SU-DHL-6 (cell line): Measurements from ENCODE around the gene GALNT16.

Experiments
- H2AFZ ChIP-seq: fragments of 200-600 bp; sonication (generic); 2 replicates; pipeline ENCODE4 v1.6.1; 2014; ENCODE audit warnings: low read depth, mild to moderate bottlenecking, moderate library complexity, mixed read lengths, antibody characterized with exemption, low read length; ENCODE audit not compliant: severe bottlenecking
- H3F3A ChIP-seq: fragments of 200-600 bp; shearing (Covaris generic); 2 replicates; pipeline ENCODE4 v1.6.0; 2016; ENCODE audit warnings: antibody characterized with exemption, mild to moderate bottlenecking; ENCODE audit not compliant: insufficient read depth
- H3K27ac ChIP-seq: fragments of 200-600 bp; sonication (generic); 2 replicates; pipeline ENCODE4 v1.5.1; 2016; ENCODE audit warnings: low read depth, mild to moderate bottlenecking, low read length, moderate library complexity, mixed read lengths
- H3K27me3 ChIP-seq: fragments of 200-600 bp; sonication (generic), shearing (Covaris generic); 2 replicates; pipeline ENCODE4 v1.6.0; 2014; ENCODE audit warnings: mild to moderate bottlenecking, low read length
- H3K36me3 ChIP-seq: fragments of 200-600 bp; sonication (generic); 2 replicates; pipeline ENCODE4 v1.6.1; 2014; ENCODE audit warnings: mild to moderate bottlenecking, low read length, mixed read lengths
- H3K4me2 ChIP-seq: fragments of 300-600, 200-600 bp; shearing (Covaris generic), sonication (generic); 2 replicates; pipeline ENCODE4 v1.6.0; 2014; ENCODE audit warnings: low read length, low read depth, mild to moderate bottlenecking; ENCODE audit not compliant: poor library complexity, severe bottlenecking
- H3K4me3 ChIP-seq: fragments of 200-600 bp; sonication (generic); 2 replicates; pipeline ENCODE4 v1.5.1; 2014; ENCODE audit warnings: antibody characterized with exemption, low read length, mild to moderate bottlenecking, mixed read lengths; ENCODE audit not compliant: insufficient read depth, poor library complexity, severe bottlenecking
- H3K79me2 ChIP-seq: fragments of 200-600 bp; sonication (generic); 2 replicates; pipeline ENCODE4 v1.6.1; 2014; ENCODE audit warnings: mild to moderate bottlenecking, low read length, moderate library complexity; ENCODE audit not compliant: insufficient read depth
- H3K9ac ChIP-seq: fragments of 200-600 bp; sonication (generic); 2 replicates; pipeline ENCODE4 v1.7.0; 2014; ENCODE audit warnings: mild to moderate bottlenecking, low read length
- H3K9me2 ChIP-seq: fragments of 200-600 bp; sonication (generic); replicated peaks from 2 replicates; pipeline ENCODE4 v1.6.1; 2014; ENCODE audit warnings: low read length; ENCODE audit not compliant: insufficient read depth
- H3K9me3 ChIP-seq: fragments of 200-600 bp; sonication (generic); 2 replicates; pipeline ENCODE4 v1.6.1; 2014; ENCODE audit warnings: low read length, mixed read lengths; ENCODE audit not compliant: insufficient read depth
- H4K20me1 ChIP-seq: fragments of 200-600 bp; sonication (generic); 2 replicates; pipeline ENCODE4 v1.6.1; 2014; ENCODE audit warnings: low read depth, mild to moderate bottlenecking, antibody characterized with exemption, low read length, moderate library complexity, mixed read lengths
- CTCF ChIP-seq: fragments of 200-600 bp; sonication (generic); IDR thresholded peaks from one replicate; pipeline ENCODE4 v1.5.1; 2017; ENCODE audit warnings: antibody characterized with exemption, mild to moderate bottlenecking, low read length, moderate library complexity; ENCODE audit not compliant: insufficient read depth, poor library complexity, severe bottlenecking
- EZH2phosphoT487 ChIP-seq: fragments of 200-600 bp; sonication (generic), shearing (Covaris generic); conservative IDR thresholded peaks from 2 replicates; pipeline ENCODE4 v1.6.1; 2018; ENCODE audit warnings: mild to moderate bottlenecking, antibody characterized with exemption, low read length, moderate library complexity, mixed read lengths

The GALNT16 gene

GRCh38 chr14:69237584-69237983 is 22.4 kb upstream of the GALNT16 start:
- Histone ChIP-seq H4K20me1 (no peaks in the 10 kb centered on the region), H2AFZ (no peak overlapping the region), H3K9ac (no peak overlapping the region), H3K9me2 (no peaks in the 10 kb centered on the region), H3K27me3 (no peaks in the 10 kb centered on the region), H3K4me2 (no peak overlapping the region), H3K9me3 (no peaks in the 10 kb centered on the region), H3K36me3 (no peaks in the 10 kb centered on the region), H3K79me2 (no peaks in the 10 kb centered on the region), H3K27ac (no peak overlapping the region), H3F3A (no peaks in the 10 kb centered on the region), H3K4me3 (no peak overlapping the region)
- TF ChIP-seq CTCF: no peak
- no peak for TF ChIP-seq EZH2phosphoT487

GRCh38 chr14:69238883-69239282 is 21.1 kb upstream of the GALNT16 start:
- no peak overlapping the region for H2AFZ ChIP-seq
- no peaks in the 10 kb centered on the region for H3K27me3 ChIP-seq
- H3K36me3 ChIP-seq: no peaks in the 10 kb centered on the region
- no peak for TF ChIP-seq CTCF
- TF ChIP-seq EZH2phosphoT487: no peak
- no peaks in the 10 kb centered on the region for H3K9me3 ChIP-seq
- H4K20me1 ChIP-seq: no peaks in the 10 kb centered on the region
- no peaks in the 10 kb centered on the region for H3K9me2 ChIP-seq
- H3K79me2 ChIP-seq: no peaks in the 10 kb centered on the region
- H3K27ac ChIP-seq: no peak overlapping the region
- H3K9ac ChIP-seq: no peak overlapping the region
- H3F3A ChIP-seq: no peaks in the 10 kb centered on the region
- no peak overlapping the region for H3K4me2 ChIP-seq
- no peak overlapping the region for H3K4me3 ChIP-seq

GRCh38 chr14:69240527-69241173 is 19.3 kb upstream of the GALNT16 start:
- no peaks in the 10 kb centered on the region for H3K27me3 ChIP-seq
- H3F3A ChIP-seq: no peaks in the 10 kb centered on the region
- TF ChIP-seq EZH2phosphoT487 (no peak), CTCF (no peak)
- H4K20me1 ChIP-seq: no peaks in the 10 kb centered on the region
- no peaks in the 10 kb centered on the region for H3K9me3 ChIP-seq
- H3K36me3 ChIP-seq: no peaks in the 10 kb centered on the region
- no peaks in the 10 kb centered on the region for H3K79me2 ChIP-seq
- H2AFZ ChIP-seq: no peak overlapping the region
- H3K9ac ChIP-seq: no peak overlapping the region
- no peak overlapping the region for H3K4me2 ChIP-seq
- H3K27ac ChIP-seq: no peak overlapping the region
- no peaks in the 10 kb centered on the region for H3K9me2 ChIP-seq
- no peak overlapping the region for H3K4me3 ChIP-seq
